Measurements from ENCODE around the gene SPA17. TPM values are rescaled to one million over a fixed set of nuclear protein-coding genes. Genes with fewer than 3 reads are reported as not detected.

The SPA17 gene
- polyA plus RNA-seq, 1 experiment = 2.9 TPM

- no peaks in the 10 kb centered on the region for H3K36me3 ChIP-seq (ENCODE audit: control insufficient read depth, insufficient read depth, low read length)
- H3K27me3 ChIP-seq (ENCODE audit: control insufficient read depth, insufficient read depth, low read length) = peaks cover 34% of the 10 kb centered on the region
- ChIA-PET POLR2A (no interaction called here), CTCF (interaction anchor here (0.6 to 1.9 kb wide), 10 partner anchors 10 to 196 kb away, joined by 3 to 5 read pairs (median 4); partner anchors contain the start of gene HEPACAM)
- peak; percentile 62 for TF ChIP-seq CTCF (IDR thresholded peaks at IDR 0.05; ENCODE audit: insufficient read depth, low read depth, low read length)
- DNase-seq (ENCODE audit: low read depth) = no peak
- peak overlapping the region; percentile 48 for H3K4me3 ChIP-seq (ENCODE audit: low read depth, low read length)
Observed at GRCh38 chr11:124740277-124740882, 66.7 kb downstream of the SPA17 start.

GRCh38 chr11:124742555-124742954 lies 68.9 kb downstream of the SPA17 start:
- no peak overlapping the region for H3K4me3 ChIP-seq (ENCODE audit: low read depth, low read length)
- no peak for TF ChIP-seq CTCF (IDR thresholded peaks at IDR 0.05; ENCODE audit: insufficient read depth, low read depth, low read length)
- no peak for DNase-seq (ENCODE audit: low read depth)
- ChIA-PET POLR2A (no interaction called here), CTCF (interaction anchor here (0.6 to 2.5 kb wide), 5 partner anchors 11 to 96 kb away, joined by 3 to 7 read pairs (median 3); no protein-coding TSS in a partner anchor)
- H3K27me3 ChIP-seq (ENCODE audit: control insufficient read depth, insufficient read depth, low read length) = peaks cover 27% of the 10 kb centered on the region
- no peaks in the 10 kb centered on the region for H3K36me3 ChIP-seq (ENCODE audit: control insufficient read depth, insufficient read depth, low read length)

DNA sequence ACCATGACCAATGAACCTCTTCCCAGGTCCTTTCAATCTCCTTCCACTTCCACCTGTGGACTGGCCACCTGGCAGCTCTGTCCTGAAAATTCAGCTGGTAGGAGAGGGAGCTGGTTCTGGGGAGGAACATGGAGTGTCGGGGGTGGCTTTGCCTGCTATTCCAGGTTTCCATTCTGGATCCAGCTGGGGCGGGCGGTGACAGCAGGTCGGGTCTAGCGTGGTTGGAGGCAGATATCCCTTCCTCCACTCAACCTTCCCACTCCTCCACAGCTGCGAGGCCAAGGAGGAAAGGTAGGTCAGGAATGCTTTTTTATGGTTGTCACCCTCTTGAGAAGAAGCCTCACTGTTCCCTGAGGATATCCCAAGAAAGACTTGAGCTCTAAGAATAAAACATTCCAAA lies 69.3 kb downstream of the SPA17 start:
- no peak for DNase-seq (ENCODE audit: low read depth)
- H3K36me3 ChIP-seq (ENCODE audit: control insufficient read depth, insufficient read depth, low read length) = no peaks in the 10 kb centered on the region
- no peak overlapping the region for H3K4me3 ChIP-seq (ENCODE audit: low read depth, low read length)
- ChIA-PET POLR2A (no interaction called here), CTCF (interaction anchor here (0.7 to 2.5 kb wide), 6 partner anchors 10 to 192 kb away, joined by 3 to 7 read pairs (median 4); partner anchors contain the start of gene HEPACAM)
- TF ChIP-seq CTCF (IDR thresholded peaks at IDR 0.05; ENCODE audit: insufficient read depth, low read depth, low read length) = no peak
- peaks cover 24% of the 10 kb centered on the region for H3K27me3 ChIP-seq (ENCODE audit: control insufficient read depth, insufficient read depth, low read length)

GRCh38 chr11:124745270-124745834 lies 71.6 kb downstream of the SPA17 start:
- POLR2A ChIA-PET = no interaction called here

More at GRCh38 chr11:124745270-124745834, 71.6 kb downstream of the SPA17 start:
- TF ChIP-seq CTCF (IDR thresholded peaks at IDR 0.05; ENCODE audit: insufficient read depth, low read depth, low read length) = no peak
- CTCF ChIA-PET = interaction anchor here (0.7 to 2.4 kb wide), 6 partner anchors 12 to 91 kb away, joined by 3 to 17 read pairs (median 4); partner anchors contain the start of gene ESAM
- DNase-seq (ENCODE audit: low read depth) = no peak
- Histone ChIP-seq H3K4me3 (ENCODE audit: low read depth, low read length) (no peak overlapping the region), H3K27me3 (ENCODE audit: control insufficient read depth, insufficient read depth, low read length) (peaks cover 14% of the 10 kb centered on the region), H3K36me3 (ENCODE audit: control insufficient read depth, insufficient read depth, low read length) (no peaks in the 10 kb centered on the region)
